Breast epithelium (tissue), 4 donors: ENCODE data around the gene DLG1. TPM values are rescaled to one million over a fixed set of nuclear protein-coding genes. Genes with fewer than 3 reads are reported as not detected.

ENCODE experiments used
- DNase-seq, 2 donors: peaks; one replicate each; pipeline ENCODE4 v3.0.0-alpha.2; 2019; ENCODE audit warnings: low spot score in 2 of 2
- H3K27ac ChIP-seq, 2 donors: fragments of 200-600 bp; sonication (generic) in 1 of 2; one replicate each; pipeline ENCODE4 v1.5.1; 2016 to 2019; ENCODE audit warnings: mild to moderate bottlenecking in 1 of 2
- H3K27me3 ChIP-seq, 2 donors: fragments of 200-600 bp; sonication (generic) in 1 of 2; one replicate each; pipeline versions ENCODE4 v1.5.1 to v1.6.0; 2017 to 2019; ENCODE audit warnings: control low read depth in 1 of 2, mild to moderate bottlenecking in 1 of 2
- H3K36me3 ChIP-seq: fragments of 200-600 bp; one replicate; pipeline ENCODE4 v1.5.1; 2019
- H3K4me1 ChIP-seq, 2 donors: fragments of 200-600 bp; sonication (generic); one replicate each; pipeline ENCODE4 v1.5.1; 2016 to 2019; ENCODE audit warnings: control low read depth in 1 of 2
- H3K4me3 ChIP-seq, 3 donors: fragments of 200-600 bp; sonication (generic); 1 replicate in 2 of 3; 2 replicates in 1 of 3; pipeline ENCODE4 v1.5.1; 2016 to 2019; ENCODE audit warnings: mild to moderate bottlenecking in 3 of 3, moderate library complexity in 2 of 3
- H3K9me3 ChIP-seq, 2 donors: fragments of 200-600 bp; sonication (generic) in 1 of 2; one replicate each; pipeline ENCODE4 v1.5.1; 2016 to 2019; ENCODE audit warnings: control low read depth in 1 of 2
- CTCF ChIP-seq, 3 donors: fragments of 450-650 bp; IDR thresholded peaks; one replicate each; pipeline ENCODE4 v1.5.1; 2016 to 2017; ENCODE audit warnings: antibody characterized with exemption in 3 of 3, mild to moderate bottlenecking in 3 of 3, moderate library complexity in 3 of 3
- POLR2A ChIP-seq: fragments of 450-650 bp; IDR thresholded peaks from one replicate; pipeline ENCODE4 v1.6.1; 2016; ENCODE audit warnings: antibody characterized with exemption, mild to moderate bottlenecking, moderate library complexity
- POLR2AphosphoS5 ChIP-seq, 3 donors: sonication (generic); formaldehyde crosslinking; IDR thresholded peaks; one replicate each; pipeline ENCODE4 v1.6.1; 2017; ENCODE audit warnings: antibody characterized with exemption in 3 of 3
- intact Hi-C: fragments of 100-400 bp; cut with DNase I; formaldehyde crosslinking; loops from one replicate; pipeline ENCODE4 v1.15.1; 2023; ENCODE audit warnings: low total_unique reads
- total RNA-seq, 3 donors: library from RNA; depleted of rRNA; stranded (reverse); fragments of >200 nt; gene quantifications; one replicate each; pipeline ENCODE4 v1.1.0, GENCODE V29; 2016

The DLG1 gene
- total RNA-seq, 3 donors from 2014 or later: 76.0 to 100 (median 76.7) TPM

GRCh38 chr3:197122394-197122793, 176.0 kb downstream of the DLG1 start:
- intact Hi-C loops: no loop called here
- TF ChIP-seq POLR2A (no peak), CTCF (IDR thresholded peaks at IDR 0.05) (no peak), POLR2AphosphoS5 (IDR thresholded peaks at IDR 0.05) (no peak)
- Histone ChIP-seq H3K36me3 (no peaks in the 10 kb centered on the region), H3K4me3 (no peak overlapping the region), H3K9me3 (no peaks in the 10 kb centered on the region), H3K4me1 (no peaks in the 10 kb centered on the region), H3K27ac (no peak overlapping the region), H3K27me3 (no peaks in the 10 kb centered on the region)
- no peak for DNase-seq

- Histone ChIP-seq H3K9me3 (no peaks in the 10 kb centered on the region), H3K27ac (no peak overlapping the region), H3K36me3 (no peaks in the 10 kb centered on the region), H3K4me3 (no peak overlapping the region), H3K4me1 (no peaks in the 10 kb centered on the region), H3K27me3 (no peaks in the 10 kb centered on the region)
- intact Hi-C loops: loop anchor here (2.0 kb wide), 1 partner anchor 68 kb away; no protein-coding TSS in a partner anchor
- DNase-seq: no peak
- TF ChIP-seq POLR2A (no peak), CTCF (IDR thresholded peaks at IDR 0.05) (no peak), POLR2AphosphoS5 (IDR thresholded peaks at IDR 0.05) (no peak)
These were observed 181.3 kb downstream of the DLG1 start for GRCh38 chr3:197117114-197117513.

- no peak overlapping the region for H3K4me3 ChIP-seq
- H3K4me1 ChIP-seq: no peaks in the 10 kb centered on the region
- no peaks in the 10 kb centered on the region for H3K9me3 ChIP-seq
- H3K27ac ChIP-seq: no peak overlapping the region
- H3K36me3 ChIP-seq: no peaks in the 10 kb centered on the region
- DNase-seq: no peak
- H3K27me3 ChIP-seq: no peaks in the 10 kb centered on the region
- TF ChIP-seq POLR2A: no peak
- no peak for TF ChIP-seq CTCF (IDR thresholded peaks at IDR 0.05)
- no peak for TF ChIP-seq POLR2AphosphoS5 (IDR thresholded peaks at IDR 0.05)
- intact Hi-C loops: no loop called here
These were observed 184.4 kb downstream of the DLG1 start for GRCh38 chr3:197114007-197114406.

DNA sequence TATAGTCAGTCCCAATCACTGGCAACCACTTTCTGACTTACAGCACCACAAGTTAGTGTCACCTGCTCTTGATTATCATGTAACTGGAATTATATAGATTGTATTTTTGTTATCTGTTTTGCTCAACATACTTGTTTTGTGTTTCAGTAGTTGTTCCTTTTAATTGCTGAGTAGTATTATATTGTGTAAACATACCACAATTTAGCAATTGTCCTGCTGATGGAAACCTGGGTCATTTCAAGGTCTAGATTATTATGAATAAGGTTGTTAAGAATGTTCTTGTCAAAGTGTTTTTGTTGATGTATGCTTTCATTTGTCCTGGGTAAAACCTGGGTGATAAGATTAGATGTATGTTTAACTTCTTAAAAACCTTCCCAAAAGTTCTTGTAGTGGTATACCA, 186.7 kb downstream of the DLG1 start:
- H3K4me1 ChIP-seq: no peaks in the 10 kb centered on the region
- H3K4me3 ChIP-seq: no peak overlapping the region
- H3K36me3 ChIP-seq: no peaks in the 10 kb centered on the region
- H3K9me3 ChIP-seq: no peaks in the 10 kb centered on the region
- H3K27ac ChIP-seq: no peak overlapping the region
- no peak for DNase-seq
- intact Hi-C loops: no loop called here
- TF ChIP-seq POLR2AphosphoS5 (IDR thresholded peaks at IDR 0.05) (no peak), POLR2A (no peak)
- H3K27me3 ChIP-seq: no peaks in the 10 kb centered on the region

GRCh38 chr3:197105786-197106185, 192.6 kb downstream of the DLG1 start:
- no peaks in the 10 kb centered on the region for H3K36me3 ChIP-seq
- H3K27ac ChIP-seq: no peak overlapping the region
- no peak for TF ChIP-seq CTCF (IDR thresholded peaks at IDR 0.05)
- TF ChIP-seq POLR2AphosphoS5 (IDR thresholded peaks at IDR 0.05): no peak
- TF ChIP-seq POLR2A: no peak
- H3K4me3 ChIP-seq: no peak overlapping the region
- H3K4me1 ChIP-seq: no peaks in the 10 kb centered on the region
- H3K9me3 ChIP-seq: no peaks in the 10 kb centered on the region
- no peaks in the 10 kb centered on the region for H3K27me3 ChIP-seq
- no peak for DNase-seq
- intact Hi-C loops: no loop called here

GRCh38 chr3:197104738-197105137, 193.7 kb downstream of the DLG1 start:
- Histone ChIP-seq H3K4me1 (no peaks in the 10 kb centered on the region), H3K4me3 (no peak overlapping the region), H3K27ac (no peak overlapping the region), H3K9me3 (no peaks in the 10 kb centered on the region), H3K27me3 (no peaks in the 10 kb centered on the region), H3K36me3 (no peaks in the 10 kb centered on the region)
- no peak for TF ChIP-seq POLR2AphosphoS5 (IDR thresholded peaks at IDR 0.05)
- TF ChIP-seq CTCF (IDR thresholded peaks at IDR 0.05): no peak
- no peak for TF ChIP-seq POLR2A
- intact Hi-C loops: no loop called here
- DNase-seq: no peak
